HG02852 (cell line): Measurements from ENCODE around the gene SNX21.
"Not testable (repeated sequence)": the region's sequence is repeated elsewhere in the genome, so short reads cannot be mapped to it uniquely, and the experiment has no call there.

Experiments used
- ATAC-seq: cut with Tn5 transposase; IDR thresholded peaks from one replicate; pipeline ENCODE4 v1.9.1; 2021; ENCODE audit warnings: mild to moderate bottlenecking, moderate library complexity; ENCODE audit not compliant: unreplicated experiment

The SNX21 gene

GRCh38 chr20:45833030-45833882 lies at the start of gene SNX21:
Gene SNX21 (plus strand): TSS chr20:45833799. CDS start chr20:45833920, 121 bp downstream.
- peak; percentile 57 for ATAC-seq

- ATAC-seq, result no peak
Observed at GRCh38 chr20:45788351-45788750, 45.2 kb upstream of the SNX21 start.

- ATAC-seq, result peak; percentile 10
Observed at GRCh38 chr20:45792317-45793118, 41.1 kb upstream of the SNX21 start.

GRCh38 chr20:45796337-45797065 lies 37.1 kb upstream of the SNX21 start:
- no peak for ATAC-seq

- not testable (repeated sequence) for ATAC-seq
Observed at GRCh38 chr20:45797510-45797909, 36.1 kb upstream of the SNX21 start.

GRCh38 chr20:45797955-45798354 lies 35.6 kb upstream of the SNX21 start:
- ATAC-seq, result not testable (repeated sequence)

- no peak for ATAC-seq
Observed at GRCh38 chr20:45798935-45799642, 34.5 kb upstream of the SNX21 start.

- ATAC-seq, result no peak
Observed at GRCh38 chr20:45801851-45802250, 31.7 kb upstream of the SNX21 start.

- ATAC-seq, result no peak
Observed at GRCh38 chr20:45810191-45810970, 23.2 kb upstream of the SNX21 start.

- peak; percentile 98 for ATAC-seq
Observed at GRCh38 chr20:45812157-45813005, 21.2 kb upstream of the SNX21 start, which contains the start of gene UBE2C. Gene UBE2C (plus strand): TSS chr20:45812644. CDS start chr20:45812696, 52 bp downstream.

GRCh38 chr20:45813006-45813340 lies 20.6 kb upstream of the SNX21 start:
- ATAC-seq, result no peak

- no peak for ATAC-seq
Observed at GRCh38 chr20:45813489-45813888, 20.1 kb upstream of the SNX21 start.

- no peak for ATAC-seq
Observed at GRCh38 chr20:45814314-45814713, 19.3 kb upstream of the SNX21 start.

GRCh38 chr20:45816951-45817350 lies 16.6 kb upstream of the SNX21 start:
- no peak for ATAC-seq

GRCh38 chr20:45817376-45818194 lies 16.0 kb upstream of the SNX21 start:
- no peak for ATAC-seq

GRCh38 chr20:45818239-45818638 lies 15.4 kb upstream of the SNX21 start:
- ATAC-seq, result no peak

- no peak for ATAC-seq
Observed at GRCh38 chr20:45819466-45819865, 14.1 kb upstream of the SNX21 start.

- no peak for ATAC-seq
Observed at GRCh38 chr20:45821947-45822346, 11.7 kb upstream of the SNX21 start.
